Mesenteric fat pad (tissue), 1 donor: ENCODE data around the gene ALPK1. TPM values are rescaled to one million over a fixed set of nuclear protein-coding genes. Genes with fewer than 3 reads are reported as not detected.
"Not testable (repeated sequence)": the region's sequence is repeated elsewhere in the genome, so short reads cannot be mapped to it uniquely, and the experiment has no call there.

Experiments used
- DNase-seq: peaks from one replicate; pipeline ENCODE4 v3.0.0-alpha.2; 2020; ENCODE audit warnings: low spot score
- total RNA-seq: library from RNA; stranded (reverse); fragmentation: NEBNext Ultra II Directional; extraction: Animal tissue kit (Norgen Biotek cat#: 25700); gene quantifications from one replicate; pipeline ENCODE4 v1.2.1, GENCODE V29; 2021
- donor health status: DM: yes; HTN: yes; CAD: no.

The ALPK1 gene
- total RNA-seq, 1 donor from 2014 or later = 29.0 TPM

GRCh38 chr4:112448306-112449132 lies 151.3 kb downstream of the ALPK1 start:
- DNase-seq = no peak

GRCh38 chr4:112449708-112450107 lies 152.5 kb downstream of the ALPK1 start:
- DNase-seq = no peak

- no peak for DNase-seq
These were observed 153.9 kb downstream of the ALPK1 start for GRCh38 chr4:112451104-112451503.

GRCh38 chr4:112451831-112452230 lies 154.7 kb downstream of the ALPK1 start:
- no peak for DNase-seq

GRCh38 chr4:112453321-112453720 lies 156.2 kb downstream of the ALPK1 start:
- DNase-seq = no peak

DNA sequence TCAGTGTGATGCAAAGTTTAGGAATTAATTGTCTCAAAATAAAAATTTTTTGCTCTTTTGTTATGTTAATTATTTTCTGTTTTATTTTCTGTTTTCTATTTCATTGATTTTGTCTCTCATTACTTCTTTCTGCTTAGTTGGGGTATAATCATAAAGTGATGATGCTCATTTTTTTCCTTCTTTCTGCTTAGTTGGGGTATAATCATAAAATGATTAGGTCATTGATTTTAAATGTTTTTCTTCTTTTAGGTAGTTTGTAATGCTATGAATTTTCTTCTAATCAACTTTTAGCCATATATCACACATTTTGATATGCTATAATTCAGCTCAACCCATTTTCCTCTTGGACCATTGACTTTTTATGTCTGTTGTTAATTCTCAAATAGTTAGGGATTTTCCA lies 175.1 kb downstream of the ALPK1 start:
- DNase-seq = no peak

DNA sequence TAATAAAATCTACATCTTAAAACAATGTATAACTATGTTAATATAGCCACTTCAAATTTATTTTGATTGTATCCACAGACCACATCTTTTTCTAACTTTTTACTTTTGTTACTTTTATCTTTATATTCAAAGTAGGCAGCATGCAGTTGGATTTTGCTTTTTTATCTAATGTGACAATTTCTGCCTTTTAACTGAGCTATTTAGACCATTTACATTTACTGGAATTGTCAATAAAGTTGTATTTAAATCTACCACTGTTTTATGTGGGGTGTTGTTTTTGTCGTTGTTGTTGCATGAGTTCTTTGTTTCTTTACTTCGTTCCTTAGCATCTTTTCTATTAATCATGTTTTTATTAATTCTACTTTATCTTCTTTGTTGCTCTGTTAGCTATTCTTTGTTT lies 176.8 kb downstream of the ALPK1 start:
- DNase-seq = no peak

DNA sequence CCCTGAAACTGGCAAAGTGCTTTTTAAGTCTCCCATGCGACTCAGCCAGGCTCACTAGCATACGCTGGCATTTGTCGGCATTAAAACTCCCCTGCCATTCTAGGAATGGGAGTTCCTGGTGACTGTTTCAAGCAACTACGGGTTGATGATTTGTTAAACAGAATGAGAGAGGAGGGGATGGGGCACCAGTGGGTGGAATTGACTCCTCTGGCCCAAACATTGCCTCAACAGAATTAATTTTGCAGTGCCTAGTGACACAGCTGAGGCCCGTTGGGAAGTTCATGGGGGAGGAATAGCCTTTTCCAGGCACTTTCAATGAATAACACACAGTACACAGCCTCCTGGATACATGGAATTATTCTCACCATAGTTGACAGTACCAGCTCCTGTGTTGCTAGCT lies 188.8 kb downstream of the ALPK1 start:
- no peak for DNase-seq

DNA sequence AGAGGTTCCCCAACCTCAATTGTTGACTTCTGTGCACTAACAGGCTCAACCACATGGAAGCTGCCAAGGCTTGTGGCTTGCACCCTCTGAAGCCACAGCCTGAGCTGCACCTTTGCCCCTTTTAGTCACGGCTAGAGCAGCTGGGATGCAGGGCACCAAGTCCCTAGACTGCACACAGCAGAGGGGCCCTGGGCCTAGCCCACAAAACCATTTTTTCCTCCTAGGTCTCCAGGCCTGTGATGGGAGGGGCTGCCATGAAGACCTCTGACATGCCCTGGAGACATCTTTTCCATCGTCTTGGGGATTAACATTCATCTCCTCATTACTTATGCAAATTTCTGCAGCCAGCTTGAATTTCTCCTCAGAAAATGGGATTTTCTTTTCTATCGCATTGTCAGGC lies 193.6 kb downstream of the ALPK1 start:
- DNase-seq = not testable (repeated sequence)

Other genes starting within 250 kb of the ALPK1 start
- gene FAM241A, start 151.9 kb upstream of the ALPK1 start, total RNA-seq = 23.2 TPM
- gene AP1AR, start 65.6 kb upstream of the ALPK1 start, total RNA-seq = 16.5 TPM
- gene TIFA, start 11.5 kb upstream of the ALPK1 start, total RNA-seq = 5.9 TPM
- gene NEUROG2, start 218.8 kb downstream of the ALPK1 start, total RNA-seq = not detected